Transverse colon (tissue), 4 donors: ENCODE measurements around the gene ATG2B. TPM values are rescaled to one million over a fixed set of nuclear protein-coding genes. Genes with fewer than 3 reads are reported as not detected.

ENCODE experiments used
- DNase-seq: peaks from one replicate; pipeline ENCODE4 v3.0.0-alpha.2; 2019
- H3K27ac ChIP-seq, 4 donors: fragments of 200-600 bp; sonication (generic); 2 replicates each; pipeline ENCODE4 v1.5.1; 2016 to 2018; ENCODE audit warnings: inconsistent platforms in 4 of 4
- H3K27me3 ChIP-seq: fragments of 200-600 bp; sonication (generic); 2 replicates; pipeline ENCODE4 v1.5.1; 2017; ENCODE audit warnings: inconsistent platforms
- H3K36me3 ChIP-seq, 4 donors: fragments of 200-600 bp; sonication (generic); 2 replicates each; pipeline ENCODE4 v1.5.1; 2017 to 2019; ENCODE audit warnings: inconsistent platforms in 4 of 4
- H3K4me1 ChIP-seq, 4 donors: fragments of 200-600 bp; sonication (generic); 2 replicates each; pipeline ENCODE4 v1.5.1; 2017 to 2020; ENCODE audit warnings: inconsistent platforms in 4 of 4
- H3K4me3 ChIP-seq, 4 donors: fragments of 200-600 bp; sonication (generic); 1 replicate in 1 of 4; 2 replicates in 3 of 4; pipeline versions ENCODE4 v1.5.1 to v1.6.1; 2017 to 2019; ENCODE audit warnings: inconsistent platforms in 4 of 4
- H3K9me3 ChIP-seq, 2 donors: fragments of 200-600 bp; sonication (generic); 2 replicates each; pipeline ENCODE4 v1.5.1; 2017 to 2019; ENCODE audit warnings: inconsistent platforms in 2 of 2
- CTCF ChIP-seq, 5 experiments: fragments of 200-600 bp in 3 of 5; fragments of 450-650 bp in 2 of 5; sonication (generic) in 3 of 5; IDR thresholded peaks; 1 replicate in 2 of 5; 2 replicates in 3 of 5; pipeline ENCODE4 v1.5.1; 2016 to 2017; ENCODE audit warnings: antibody characterized with exemption in 5 of 5, inconsistent platforms in 3 of 5, mild to moderate bottlenecking in 2 of 5, moderate library complexity in 1 of 5
- EP300 ChIP-seq: sonication (generic); formaldehyde crosslinking; IDR thresholded peaks from one replicate; pipeline ENCODE4 v1.6.1; 2017; ENCODE audit warnings: antibody characterized with exemption, low read depth
- POLR2A ChIP-seq: fragments of 450-650 bp; IDR thresholded peaks from one replicate; pipeline ENCODE4 v1.6.1; 2016; ENCODE audit warnings: antibody characterized with exemption, mild to moderate bottlenecking, moderate library complexity
- POLR2AphosphoS5 ChIP-seq, 3 donors: sonication (generic); formaldehyde crosslinking; IDR thresholded peaks; one replicate each; pipeline ENCODE4 v1.6.1; 2016; ENCODE audit warnings: antibody characterized with exemption in 3 of 3
- WGBS, 2 donors: methylation state at CpG; one replicate each; pipeline ENCODE4 v1.1.5; 2018; ENCODE audit warnings: low coverage in 1 of 2; 5-methylcytosine and 5-hydroxymethylcytosine counted together
- in situ Hi-C, 4 donors: fragments of 200-750 bp; cut with MboI; loops; one replicate each; pipeline versions ENCODE4 v1.15.0 to v1.15.1; 2017; ENCODE audit warnings: low sequenced_read_pairs in 3 of 4, low pct_ligation_motif_present in 1 of 4, low pct_unique_long_range_greater_than_20kb in 1 of 4
- intact Hi-C: fragments of 100-400 bp; cut with DNase I; formaldehyde crosslinking; loops from one replicate; pipeline ENCODE4 v1.15.1; 2023; ENCODE audit warnings: low total_unique reads
- total RNA-seq, 4 donors: library from RNA; depleted of rRNA; stranded (reverse); fragments of >200 nt; gene quantifications; one replicate each; pipeline ENCODE4 v1.1.0, GENCODE V29; 2016

The ATG2B gene
- total RNA-seq, 4 donors from 2014 or later = 30.7 to 47.5 (median 42.7) TPM

- Histone ChIP-seq H3K4me3 (no peak overlapping the region), H3K27ac (no peak overlapping the region), H3K4me1 (peaks cover under 1 to 23% (median 7%) of the 10 kb centered on the region in 4 donors), H3K36me3 (no peaks in the 10 kb centered on the region), H3K9me3 (no peaks in the 10 kb centered on the region), H3K27me3 (no peaks in the 10 kb centered on the region)
- intact Hi-C loops = no loop called here
- in situ Hi-C loops = no loop called here
- no peak for DNase-seq
- no peak for TF ChIP-seq POLR2A
- TF ChIP-seq CTCF (IDR thresholded peaks at IDR 0.05) = no peak
- no peak for TF ChIP-seq POLR2AphosphoS5 (IDR thresholded peaks at IDR 0.05)
- TF ChIP-seq EP300 = no peak
These were observed 105.2 kb downstream of the ATG2B start for GRCh38 chr14:96257900-96258299.

GRCh38 chr14:96257056-96257455, 106.1 kb downstream of the ATG2B start:
- Histone ChIP-seq H3K27me3 (no peaks in the 10 kb centered on the region), H3K9me3 (no peaks in the 10 kb centered on the region), H3K4me3 (no peak overlapping the region), H3K27ac (peak overlapping the region in 2 of 4 donors; percentile 76 to 82), H3K36me3 (no peaks in the 10 kb centered on the region), H3K4me1 (peaks cover 3 to 26% (median 9%) of the 10 kb centered on the region in 4 donors)
- no peak for DNase-seq
- intact Hi-C loops = no loop called here
- TF ChIP-seq CTCF (IDR thresholded peaks at IDR 0.05) (no peak), POLR2A (no peak), POLR2AphosphoS5 (IDR thresholded peaks at IDR 0.05) (no peak), EP300 (no peak)
- WGBS, 2 donors = 74 to 80% methylated on average over 1 to 8 of the region's 8 CpGs
- in situ Hi-C loops = no loop called here

DNA sequence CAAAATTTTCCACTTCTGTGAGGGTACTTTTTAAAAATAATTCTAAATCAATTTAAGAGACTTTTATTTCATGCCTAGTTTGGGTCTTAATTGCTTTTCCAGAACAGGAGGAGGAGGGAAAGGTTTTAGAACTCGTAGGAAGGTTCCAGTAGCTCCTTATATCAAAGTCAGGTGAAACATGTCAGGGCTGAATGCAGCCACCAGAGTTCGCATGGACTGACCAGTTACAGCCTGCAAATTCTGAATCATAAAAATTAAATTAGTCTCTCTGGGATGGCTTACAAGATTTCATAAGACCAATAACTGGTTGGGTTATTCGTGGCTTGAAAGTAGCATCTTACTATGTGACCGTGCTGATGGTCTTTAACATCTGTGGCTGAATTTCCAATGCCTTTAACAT, 106.7 kb downstream of the ATG2B start:
- TF ChIP-seq POLR2A (no peak), POLR2AphosphoS5 (IDR thresholded peaks at IDR 0.05) (no peak), CTCF (IDR thresholded peaks at IDR 0.05) (peak in 1 of 5 experiments; percentile 18), EP300 (no peak)
- Histone ChIP-seq H3K27me3 (no peaks in the 10 kb centered on the region), H3K36me3 (no peaks in the 10 kb centered on the region), H3K9me3 (no peaks in the 10 kb centered on the region), H3K27ac (peak overlapping the region; percentile 69 to 82 (median 77)), H3K4me3 (no peak overlapping the region), H3K4me1 (peaks cover 3 to 26% (median 9%) of the 10 kb centered on the region in 4 donors)
- intact Hi-C loops (no loop called here), in situ Hi-C loops (no loop called here)
- WGBS, 2 donors = 28 to 53% methylated on average over 4 of the region's 4 CpGs
- DNase-seq = no peak

GRCh38 chr14:96255501-96256366, 107.4 kb downstream of the ATG2B start, which contains the start of gene BDKRB1:
BDKRB1 (plus strand) TSS chr14:96256210; CDS start chr14:96263683, 7,473 bp downstream.
- no peaks in the 10 kb centered on the region for H3K27me3 ChIP-seq
- WGBS, 2 donors = 34 to 52% methylated on average over 7 to 12 of the region's 12 CpGs
- peak within 1 kb of the TSS; percentile 69 to 82 (median 77) for H3K27ac ChIP-seq
- intact Hi-C loops = no loop called here
- peaks cover 3 to 29% (median 9%) of the 10 kb centered on the region in 4 donors for H3K4me1 ChIP-seq
- no peak within 1 kb of the TSS for H3K4me3 ChIP-seq
- no peaks in the 10 kb centered on the region for H3K36me3 ChIP-seq
- H3K9me3 ChIP-seq = no peaks in the 10 kb centered on the region
- no peak for DNase-seq
- in situ Hi-C loops = no loop called here
- TF ChIP-seq EP300 = no peak
- no peak for TF ChIP-seq CTCF (IDR thresholded peaks at IDR 0.05)
- TF ChIP-seq POLR2A = no peak
- TF ChIP-seq POLR2AphosphoS5 (IDR thresholded peaks at IDR 0.05) = peak; percentile 76 to 83 (median 77)
